Left renal pelvis (tissue), 4 donors: ENCODE results near the gene HOXB5. TPM values are rescaled to one million over a fixed set of nuclear protein-coding genes. Genes with fewer than 3 reads are reported as not detected.

Experiments used
- DNase-seq, 4 donors: peaks; one replicate each; pipeline ENCODE4 v3.0.0-alpha.2; 2013; ENCODE audit warnings: low read depth in 4 of 4, low spot score in 3 of 4
- polyA plus RNA-seq, 4 donors: library from polyadenylated mRNA; unstranded; fragments of 120-200 nt; gene quantifications; one replicate each; pipeline ENCODE4 v1.2.1, GENCODE V29; 2013; ENCODE audit not compliant: insufficient read length in 4 of 4

The HOXB5 gene
- polyA plus RNA-seq: 10 to 100 TPM; 13.7 to 51.2 (median 30.4) TPM

GRCh38 chr17:48593126-48593829 lies at the start of gene HOXB5:
TSS of gene HOXB5 (minus strand) at chr17:48593779. CDS start at chr17:48593682, 97 bp downstream.
- no peak for DNase-seq

- no peak for DNase-seq
Measured at GRCh38 chr17:48642843-48643696, 49.5 kb upstream of the HOXB5 start.

GRCh38 chr17:48642059-48642842 lies 48.7 kb upstream of the HOXB5 start:
- DNase-seq: no peak

GRCh38 chr17:48641541-48642058 lies 48.0 kb upstream of the HOXB5 start:
- no peak for DNase-seq

DNA sequence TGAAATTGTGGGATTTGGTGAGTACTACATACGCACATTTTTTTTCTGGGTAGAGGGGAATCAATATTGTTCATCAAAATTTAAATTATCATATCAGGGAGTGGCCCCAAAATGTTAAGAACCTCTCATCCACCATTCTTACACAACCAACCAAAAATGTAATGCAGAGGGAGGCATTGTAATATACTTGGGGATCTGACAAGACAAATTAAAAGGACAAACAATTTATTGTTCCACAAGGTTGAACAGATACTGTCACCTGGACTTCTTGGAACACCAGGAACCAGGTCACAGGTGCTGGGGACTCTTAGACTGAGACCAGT lies 47.2 kb upstream of the HOXB5 start:
- DNase-seq: no peak

- no peak for DNase-seq
Measured at GRCh38 chr17:48639982-48640857, 46.6 kb upstream of the HOXB5 start.

DNA sequence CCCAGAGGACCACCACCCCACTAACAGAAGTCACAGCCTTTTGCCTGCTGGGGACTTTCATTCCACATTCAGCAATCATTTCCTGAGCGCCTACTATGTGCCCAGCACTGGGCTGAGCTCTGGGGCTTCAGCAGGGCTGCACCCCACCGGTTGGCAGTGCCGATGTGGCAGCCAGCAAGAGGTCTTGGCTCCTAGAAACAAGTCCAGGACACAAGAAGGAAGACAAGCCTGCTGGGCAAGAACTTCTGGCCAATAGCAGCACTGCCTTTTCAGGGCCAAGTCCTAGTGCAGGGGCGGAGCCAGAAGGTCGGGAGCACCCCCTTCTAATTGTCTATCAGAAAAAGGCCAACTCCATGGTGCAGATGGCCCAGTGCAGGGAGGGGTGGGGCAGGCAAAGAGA lies 45.6 kb upstream of the HOXB5 start:
- no peak for DNase-seq

DNA sequence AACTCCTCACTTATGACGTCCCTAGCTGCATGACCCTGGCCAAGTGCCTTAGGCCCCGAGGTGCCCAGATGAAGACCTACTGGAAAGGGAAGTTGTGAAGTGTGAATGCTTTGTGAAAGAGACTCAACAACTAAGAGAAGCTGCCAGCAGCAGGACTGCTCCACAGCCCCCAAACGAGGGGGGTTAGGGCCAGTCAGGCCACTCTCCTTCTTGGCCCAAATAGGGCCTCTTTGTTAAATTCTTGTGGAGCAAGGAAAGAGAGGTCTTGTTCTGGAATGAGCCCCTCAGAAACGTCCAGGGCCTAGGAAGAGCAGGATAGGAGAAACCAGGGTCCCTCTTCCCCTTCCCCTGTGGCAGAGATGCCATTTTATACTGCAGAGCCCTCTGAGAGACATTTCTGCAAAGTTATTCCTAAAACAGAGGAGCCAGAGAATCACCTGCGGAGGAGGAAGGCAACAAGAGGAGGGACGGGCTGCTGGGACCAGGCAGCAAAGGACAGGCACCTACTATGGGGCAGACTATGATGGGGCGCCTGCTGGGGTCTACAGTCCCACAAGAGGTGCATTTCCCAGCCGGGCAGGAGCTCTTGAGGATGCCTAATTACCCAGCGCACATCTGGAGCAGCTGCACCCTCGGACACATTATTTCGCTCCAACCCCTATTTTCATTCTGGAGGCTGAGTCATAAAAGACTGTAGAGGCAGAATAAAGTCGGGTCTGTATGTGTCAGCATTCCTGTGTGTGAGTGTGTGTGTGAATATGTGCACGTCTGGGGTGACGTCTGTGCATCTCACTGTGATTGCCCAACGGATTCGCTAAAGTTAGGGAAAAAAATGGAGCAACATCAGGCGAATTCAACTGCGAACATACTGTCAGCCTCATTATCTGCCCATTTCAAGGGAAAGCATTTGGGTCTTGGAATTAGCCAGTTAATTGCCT lies 44.0 kb upstream of the HOXB5 start:
- no peak for DNase-seq

DNA sequence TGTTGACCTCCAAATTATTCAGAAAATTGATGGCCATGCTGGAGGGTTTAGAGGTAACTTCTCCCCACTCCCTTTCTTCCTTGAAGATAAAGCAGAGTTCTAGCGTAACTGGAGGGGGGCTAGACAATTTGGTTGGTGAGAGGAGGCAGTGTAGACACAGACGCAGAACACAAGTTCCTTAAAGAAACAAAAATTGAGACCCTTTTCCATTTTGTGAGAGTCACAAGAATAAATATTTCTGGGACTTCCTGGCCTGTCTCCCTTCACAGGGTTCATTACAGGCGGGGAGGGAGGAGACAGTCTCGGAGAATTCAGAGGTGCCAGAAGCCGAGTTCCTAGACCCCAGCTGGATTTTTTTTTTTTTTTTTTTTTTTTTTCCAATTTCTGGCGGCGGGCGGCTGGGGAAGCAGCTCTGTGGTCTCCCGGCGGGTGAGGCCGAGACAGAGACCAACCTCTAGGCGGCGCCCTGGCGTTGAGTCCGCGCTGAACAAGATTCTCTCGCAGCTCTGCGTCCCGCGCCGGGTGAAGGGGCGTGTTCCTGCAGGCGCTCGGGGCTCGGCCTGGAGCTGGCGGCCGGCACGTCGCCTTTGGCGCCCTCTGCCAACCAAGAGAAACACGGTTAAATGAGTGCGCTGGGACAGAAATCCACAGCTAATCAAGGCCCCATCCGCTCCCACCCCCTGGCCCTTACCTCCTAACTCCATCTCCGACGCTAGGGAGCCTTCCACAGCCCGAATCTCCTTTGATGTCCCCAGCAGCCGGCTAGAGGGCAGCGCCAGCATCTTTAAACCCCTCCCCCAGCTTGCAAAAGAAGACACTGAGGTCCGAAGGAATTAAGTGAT lies 42.8 kb upstream of the HOXB5 start:
- DNase-seq: no peak

DNA sequence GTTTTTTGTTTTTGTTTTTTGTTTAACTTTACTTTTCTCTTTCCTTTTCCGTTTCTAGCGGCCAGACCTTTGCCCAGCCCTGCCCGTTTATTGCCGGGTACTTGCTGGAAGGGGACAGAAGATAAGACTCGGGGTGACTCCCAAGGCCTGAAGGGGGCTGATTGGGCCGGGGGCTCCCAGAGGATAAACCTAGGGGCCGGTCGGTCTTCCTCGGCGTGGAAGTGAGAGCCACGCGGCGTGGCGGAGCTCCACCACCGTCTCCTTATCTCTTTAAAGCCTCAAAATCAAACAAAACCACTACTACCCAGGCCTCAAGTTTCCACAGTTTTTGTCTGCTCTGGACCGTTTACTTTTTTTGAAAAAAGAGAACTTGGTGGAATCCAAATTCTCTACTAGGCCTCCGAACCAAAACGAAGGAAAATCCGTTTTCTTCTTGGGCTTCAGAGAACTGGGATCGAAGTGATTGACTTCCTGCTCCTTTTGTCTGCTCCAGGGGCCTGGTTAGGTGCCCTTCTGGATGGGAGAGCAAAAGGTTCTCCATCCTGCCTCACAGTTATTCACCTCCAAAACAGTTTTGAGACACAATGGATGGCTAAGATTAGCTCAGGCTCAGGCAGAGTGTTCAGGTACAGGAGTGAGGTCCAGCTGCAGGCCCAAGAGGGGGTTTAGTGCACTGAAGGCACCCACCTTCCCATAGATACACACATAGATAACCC lies 41.1 kb upstream of the HOXB5 start:
- no peak for DNase-seq

DNA sequence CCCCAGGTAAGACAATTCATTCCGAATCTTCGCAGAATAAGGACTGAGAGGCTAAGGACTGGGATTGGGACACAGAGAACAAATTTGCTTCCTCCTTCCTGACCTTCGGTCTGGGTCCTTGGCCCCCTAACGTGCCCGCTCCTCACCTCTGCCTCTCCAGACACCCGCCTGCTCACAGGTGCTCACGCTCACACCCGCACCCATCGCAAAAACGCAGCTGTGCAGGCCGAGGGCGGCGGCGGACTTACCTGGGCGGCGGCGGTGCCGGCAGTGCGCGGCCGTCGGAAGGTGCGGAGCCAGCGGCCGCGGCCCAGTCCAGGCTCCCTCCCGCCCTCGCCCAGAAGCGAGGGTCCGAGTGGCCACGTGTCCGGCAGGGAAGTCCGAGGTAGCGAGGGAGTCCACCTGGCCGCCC lies 39.7 kb upstream of the HOXB5 start:
- no peak for DNase-seq

DNA sequence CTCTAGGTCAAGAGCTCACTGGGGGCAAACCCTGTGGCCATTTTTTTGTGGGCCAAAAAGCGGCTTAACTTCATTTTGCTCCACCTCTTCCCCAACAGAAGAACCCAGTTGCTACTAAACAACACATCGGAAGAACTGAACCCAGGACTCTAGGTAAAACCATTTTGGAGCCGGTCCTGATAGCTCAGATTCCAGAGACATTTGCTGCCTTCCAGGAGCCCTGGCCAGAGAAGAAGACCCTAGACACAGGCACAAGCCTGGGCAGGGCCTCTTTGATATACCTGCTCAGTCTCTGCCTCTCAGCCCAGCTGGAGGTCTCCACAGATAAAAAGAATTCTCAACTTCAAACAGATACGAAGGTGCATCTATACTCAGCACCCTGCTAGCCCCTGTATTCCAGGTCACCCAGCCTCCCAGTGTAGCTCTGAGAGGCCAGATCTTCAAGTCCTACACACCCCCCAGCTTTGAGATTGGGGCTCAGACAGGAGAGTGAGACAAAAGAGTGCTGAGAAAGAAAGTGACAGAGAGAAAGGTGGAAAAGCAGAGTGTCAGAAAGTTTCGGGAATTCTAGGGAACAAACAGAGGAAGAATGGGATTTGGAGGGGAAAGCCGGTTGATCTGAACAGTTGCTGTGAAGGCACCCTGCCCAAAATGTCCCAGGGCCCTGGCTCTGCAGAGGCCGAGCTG lies 39.1 kb upstream of the HOXB5 start:
- DNase-seq: no peak

DNA sequence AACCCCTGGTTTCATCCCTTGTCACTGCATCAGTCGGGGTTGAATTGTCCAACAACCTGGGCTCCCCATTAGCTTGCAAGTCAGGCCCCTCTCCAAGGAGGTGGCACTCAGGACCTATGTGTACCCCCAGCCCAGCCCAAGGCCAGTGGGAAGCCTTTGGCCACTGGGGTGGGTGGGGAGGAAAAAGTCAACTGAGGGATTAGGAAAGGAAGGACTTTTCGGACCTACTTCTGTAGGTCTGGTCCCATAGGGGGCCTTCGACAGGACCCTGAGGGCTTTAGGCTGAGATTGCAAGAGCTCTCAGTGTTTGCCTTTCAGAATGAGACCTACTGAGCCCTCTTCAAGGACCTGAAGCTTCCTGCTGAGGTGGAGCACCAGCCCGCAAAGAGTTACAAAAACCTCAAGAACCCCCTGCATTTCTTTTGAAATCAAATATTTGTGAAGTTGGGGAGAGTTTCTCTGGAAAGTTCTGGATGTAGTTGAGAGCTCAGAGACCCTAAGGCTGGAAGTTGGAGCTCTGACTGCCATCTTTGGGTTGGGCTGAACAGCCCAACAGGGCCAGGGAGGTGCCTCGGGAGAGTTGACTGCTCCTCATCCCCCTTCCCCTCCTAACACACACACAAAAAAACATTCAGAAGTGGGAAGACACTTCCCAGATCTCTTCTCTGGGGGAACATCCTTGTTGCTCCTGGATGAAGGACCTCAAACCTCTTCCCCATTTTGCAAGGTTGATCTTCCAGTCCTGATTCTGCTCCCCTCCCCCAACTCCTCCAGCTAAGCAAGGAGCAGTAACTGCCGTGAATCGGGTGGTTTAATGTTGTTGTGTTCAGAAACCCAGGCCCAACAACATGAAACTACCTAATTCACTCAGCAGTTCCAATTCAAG lies 38.4 kb upstream of the HOXB5 start:
- no peak for DNase-seq

GRCh38 chr17:48630925-48631692 lies 37.5 kb upstream of the HOXB5 start:
- no peak for DNase-seq
